ENCODE data around the gene STEEP1. TPM values are rescaled to one million over a fixed set of nuclear protein-coding genes. Genes with fewer than 3 reads are reported as not detected.
"Not testable (repeated sequence)": the region's sequence is repeated elsewhere in the genome, so short reads cannot be mapped to it uniquely, and the experiment has no call there.

Gene STEEP1
- total RNA-seq, 2 experiments from 2014 or later: 25.1 to 27.0 TPM

- peaks cover 20% of the 10 kb centered on the region for H3K4me1 Mint-ChIP-seq (ENCODE audit: low read depth)
- no peak overlapping the region for H3K27ac ChIP-seq (ENCODE audit: low read depth in 1 of 2, low read length in 2 of 2)
- H3K9me3 Mint-ChIP-seq: no peaks in the 10 kb centered on the region
- ATAC-seq (ENCODE audit: poor library complexity) (no peak), DNase-seq (no peak)
- H3K36me3 Mint-ChIP-seq (ENCODE audit: low read depth): no peaks in the 10 kb centered on the region
- no peaks in the 10 kb centered on the region for H3K9me3 ChIP-seq (ENCODE audit: control insufficient read depth in 1 of 2, insufficient read depth in 1 of 2, low read length in 2 of 2)
- ChIA-PET POLR2A (interaction anchor here (1.6 kb wide), 1 partner anchor 28 kb away, joined by 5 read pairs; the partner anchor contains the start of gene SLC25A5), CTCF (no interaction called here)
- no peaks in the 10 kb centered on the region for H3K27me3 Mint-ChIP-seq
- H3K4me3 Mint-ChIP-seq: no peak overlapping the region
- no peaks in the 10 kb centered on the region for H3K27me3 ChIP-seq (ENCODE audit: control insufficient read depth in 1 of 2, insufficient read depth in 2 of 2, low read length in 2 of 2)
- H3K4me1 ChIP-seq (ENCODE audit: insufficient read depth, low read length): peaks cover 26% of the 10 kb centered on the region
- no peaks in the 10 kb centered on the region for H3K36me3 ChIP-seq (ENCODE audit: insufficient read depth, low read length)
- H3K27ac Mint-ChIP-seq: no peak overlapping the region
- TF ChIP-seq CTCF (IDR thresholded peaks at IDR 0.05): no peak
- intact Hi-C loops (cut with DNase I, micrococcal nuclease): no loop called here
- no peak overlapping the region for H3K4me3 ChIP-seq (ENCODE audit: low read length)
Observed at GRCh38 chrX:119497185-119497584, 68.0 kb downstream of the STEEP1 start.

DNA sequence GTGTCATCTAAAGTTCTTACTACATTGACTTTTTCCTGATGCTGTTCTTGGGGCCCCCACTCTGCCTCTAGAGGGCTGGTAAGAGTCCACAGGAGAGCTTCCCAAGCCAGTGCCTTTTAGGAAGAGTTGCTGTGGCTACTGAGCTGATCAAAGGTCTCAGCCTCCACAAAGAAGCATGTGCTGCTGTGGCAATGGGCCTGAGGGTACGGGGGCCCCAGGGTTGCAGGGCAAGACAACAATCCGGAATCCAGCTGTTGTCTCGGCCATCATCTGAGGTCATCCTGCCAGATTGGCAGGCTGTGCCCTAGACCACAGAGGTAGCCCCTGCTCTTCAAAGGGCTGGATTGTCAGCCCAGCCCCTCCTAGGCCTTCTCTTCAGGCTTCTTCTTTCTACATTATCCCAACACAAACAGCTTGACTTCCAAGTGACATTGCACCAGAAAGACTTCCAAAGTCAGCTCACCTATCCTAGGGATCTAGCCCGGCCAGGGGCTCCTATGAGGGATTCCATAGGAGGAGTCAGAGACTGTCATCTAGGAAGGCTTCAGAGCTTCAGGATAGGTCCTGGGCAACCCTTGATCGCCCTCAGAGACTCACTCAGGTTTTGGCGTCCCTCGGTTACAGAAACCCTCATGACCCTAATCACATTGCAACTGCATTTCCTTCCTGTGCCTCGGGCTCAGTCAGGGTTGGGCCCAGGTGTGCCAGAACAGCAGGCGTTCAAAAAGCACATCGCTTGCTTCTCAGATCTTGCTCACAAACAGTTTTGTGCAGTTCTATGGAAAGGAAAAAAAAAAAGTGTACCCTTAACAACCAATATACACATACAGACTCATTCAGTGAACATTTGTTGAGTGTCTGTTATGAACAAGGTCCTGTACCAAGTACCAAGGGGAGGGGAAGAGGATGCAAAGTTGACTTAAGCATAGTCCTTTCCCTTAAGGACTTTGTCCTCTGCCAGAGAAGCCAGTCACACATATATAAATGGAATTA, 69.2 kb downstream of the STEEP1 start:
- no peak overlapping the region for H3K4me3 ChIP-seq (ENCODE audit: low read length)
- ATAC-seq (ENCODE audit: poor library complexity) (peak; percentile 71), DNase-seq (peak in 5 of 14 experiments; percentile 3 to 30 (median 27))
- Mint-ChIP-seq H3K4me3 (no peak overlapping the region), H3K27me3 (no peaks in the 10 kb centered on the region), H3K9me3 (no peaks in the 10 kb centered on the region), H3K4me1 (ENCODE audit: low read depth) (peaks cover 11% of the 10 kb centered on the region), H3K36me3 (ENCODE audit: low read depth) (no peaks in the 10 kb centered on the region), H3K27ac (peak overlapping the region; percentile 81)
- intact Hi-C loops (cut with DNase I, micrococcal nuclease): no loop called here
- H3K4me1 ChIP-seq (ENCODE audit: insufficient read depth, low read length): peaks cover 18% of the 10 kb centered on the region
- peak overlapping the region in 1 of 2 donors; percentile 21 for H3K27ac ChIP-seq (ENCODE audit: low read depth in 1 of 2, low read length in 2 of 2)
- no peak for TF ChIP-seq CTCF (IDR thresholded peaks at IDR 0.05)
- CTCF ChIA-PET: no interaction called here
- no peaks in the 10 kb centered on the region for H3K27me3 ChIP-seq (ENCODE audit: control insufficient read depth in 1 of 2, insufficient read depth in 2 of 2, low read length in 2 of 2)
- no peaks in the 10 kb centered on the region for H3K36me3 ChIP-seq (ENCODE audit: insufficient read depth, low read length)
- POLR2A ChIA-PET: interaction anchor here (1.2 to 1.6 kb wide), 2 partner anchors 27 to 233 kb away, joined by 3 to 5 read pairs; partner anchors contain the start of gene SLC25A5
- H3K9me3 ChIP-seq (ENCODE audit: control insufficient read depth in 1 of 2, insufficient read depth in 1 of 2, low read length in 2 of 2): no peaks in the 10 kb centered on the region

DNA sequence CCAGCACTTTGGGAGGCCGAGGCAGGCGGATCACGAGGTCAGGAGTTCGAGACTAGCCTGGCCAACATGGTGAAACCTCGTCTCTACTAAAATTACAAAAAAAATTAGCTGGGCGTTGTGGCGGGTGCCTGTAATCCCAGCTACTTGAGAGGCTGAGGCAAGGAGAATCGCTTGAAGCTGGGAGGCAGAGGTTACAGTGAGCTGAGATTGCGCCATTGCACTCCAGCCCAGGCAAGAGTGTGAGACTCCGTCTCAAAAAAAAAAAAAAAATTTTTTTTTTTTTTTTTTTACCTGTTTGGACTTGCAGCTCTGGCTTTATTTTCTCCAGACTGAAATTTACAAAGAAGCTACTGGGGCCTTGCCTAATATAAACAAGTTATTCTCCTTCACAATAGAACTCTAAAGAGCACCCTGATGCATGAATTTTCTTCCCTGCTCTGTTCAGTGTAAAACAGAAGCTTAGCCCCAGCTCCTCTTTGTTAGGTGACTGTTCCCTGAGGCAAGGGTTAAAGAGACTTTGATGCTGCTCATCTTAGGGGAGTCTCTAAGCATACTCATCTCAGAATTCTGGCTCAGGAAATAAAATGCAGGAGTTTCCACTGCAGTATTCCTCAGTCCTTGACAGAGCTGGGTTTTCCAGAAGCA, 71.2 kb downstream of the STEEP1 start:
- H3K27ac ChIP-seq (ENCODE audit: low read depth in 1 of 2, low read length in 2 of 2); H3K4me3 ChIP-seq (ENCODE audit: low read length); H3K36me3 Mint-ChIP-seq (ENCODE audit: low read depth); H3K9me3 ChIP-seq (ENCODE audit: control insufficient read depth in 1 of 2, insufficient read depth in 1 of 2, low read length in 2 of 2); ATAC-seq (ENCODE audit: poor library complexity); H3K27ac Mint-ChIP-seq; H3K36me3 ChIP-seq (ENCODE audit: insufficient read depth, low read length); POLR2A ChIA-PET; intact Hi-C loops (cut with DNase I, micrococcal nuclease); H3K4me3 Mint-ChIP-seq; H3K27me3 Mint-ChIP-seq; DNase-seq; H3K9me3 Mint-ChIP-seq; H3K27me3 ChIP-seq (ENCODE audit: control insufficient read depth in 1 of 2, insufficient read depth in 2 of 2, low read length in 2 of 2): not testable (repeated sequence)
- H3K4me1 Mint-ChIP-seq (ENCODE audit: low read depth): peaks cover 11% of the 10 kb centered on the region
- CTCF ChIA-PET: interaction anchor here (0.6 kb wide), 1 partner anchor 12 kb away, joined by 3 read pairs; no protein-coding TSS in a partner anchor
- H3K4me1 ChIP-seq (ENCODE audit: insufficient read depth, low read length): peaks cover 21% of the 10 kb centered on the region
